ENCODE measurements around the gene NRP2.

NRP2 gene

DNA sequence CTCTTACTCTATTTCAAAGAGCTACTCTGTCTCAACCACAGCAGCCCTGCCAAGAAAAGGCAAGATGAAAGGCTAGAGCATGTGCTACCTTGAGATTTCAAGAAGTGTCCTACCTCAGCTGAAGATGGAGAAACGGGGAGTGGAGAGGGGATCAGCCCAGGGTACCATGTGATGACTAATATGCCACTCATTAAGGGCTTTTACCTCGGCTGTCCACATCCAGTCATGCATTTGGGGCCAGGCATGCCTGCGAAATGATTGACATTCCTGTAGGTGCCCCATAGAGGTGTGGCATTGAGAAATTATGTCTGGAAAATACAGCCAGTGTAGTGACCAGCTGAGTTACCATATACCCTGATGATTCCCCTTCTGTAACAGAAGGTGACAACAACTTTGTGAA, 96.1 kb downstream of the NRP2 start:
- no peak for DNase-seq (ENCODE audit: low read depth)
- H3K4me3 ChIP-seq (ENCODE audit: low read depth, low read length) = no peak overlapping the region
- TF ChIP-seq CTCF (IDR thresholded peaks at IDR 0.05; ENCODE audit: low read depth, low read length, missing control alignments) = no peak
- in situ Hi-C loops (cut with HindIII; ENCODE audit: low sequenced_read_pairs) = no loop called here

GRCh38 chr2:205780645-205781044, 98.3 kb downstream of the NRP2 start:
- in situ Hi-C loops (cut with HindIII; ENCODE audit: low sequenced_read_pairs) = no loop called here
- TF ChIP-seq CTCF (IDR thresholded peaks at IDR 0.05; ENCODE audit: low read depth, low read length, missing control alignments) = no peak
- no peak overlapping the region for H3K4me3 ChIP-seq (ENCODE audit: low read depth, low read length)
- no peak for DNase-seq (ENCODE audit: low read depth)

DNA sequence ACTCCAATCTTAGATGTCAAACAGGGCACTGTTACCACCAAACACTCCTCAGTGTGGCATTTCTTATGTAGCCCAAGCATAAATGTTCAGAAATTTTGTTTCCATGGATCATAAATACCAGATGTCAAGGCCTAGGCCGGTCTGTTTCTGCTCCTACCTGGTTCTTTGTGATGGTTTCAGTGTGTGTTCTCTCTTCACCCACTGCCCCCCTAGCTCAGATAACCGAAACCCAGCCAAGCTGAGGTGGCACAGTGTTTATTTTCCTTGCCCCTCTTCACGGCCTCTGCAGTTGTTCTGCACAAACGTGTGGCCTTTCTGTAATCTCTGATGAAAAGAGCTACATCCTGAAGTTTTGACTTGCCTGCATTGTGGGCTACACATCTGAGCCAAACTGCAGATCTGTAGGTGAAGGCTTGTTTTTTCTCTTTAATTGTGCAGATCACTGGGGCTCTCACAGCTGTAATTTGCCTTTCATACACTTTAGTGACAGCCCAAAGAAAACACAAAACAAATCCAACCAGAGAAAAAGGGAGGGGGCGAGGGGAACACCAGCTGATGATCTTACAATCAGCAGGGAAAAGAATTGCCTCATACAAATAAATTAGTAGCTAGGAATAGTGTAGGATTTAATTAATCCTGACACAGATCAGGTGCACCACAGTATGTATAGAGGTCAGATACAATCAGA, 99.1 kb downstream of the NRP2 start:
- DNase-seq (ENCODE audit: low read depth) = no peak
- no peak for TF ChIP-seq CTCF (IDR thresholded peaks at IDR 0.05; ENCODE audit: low read depth, low read length, missing control alignments)
- in situ Hi-C loops (cut with HindIII; ENCODE audit: low sequenced_read_pairs) = no loop called here
- H3K4me3 ChIP-seq (ENCODE audit: low read depth, low read length) = no peak overlapping the region

GRCh38 chr2:205782941-205783340, 100.6 kb downstream of the NRP2 start:
- no peak overlapping the region for H3K4me3 ChIP-seq (ENCODE audit: low read depth, low read length)
- no peak for DNase-seq (ENCODE audit: low read depth)
- TF ChIP-seq CTCF (IDR thresholded peaks at IDR 0.05; ENCODE audit: low read depth, low read length, missing control alignments) = no peak
- in situ Hi-C loops (cut with HindIII; ENCODE audit: low sequenced_read_pairs) = no loop called here

- in situ Hi-C loops (cut with HindIII; ENCODE audit: low sequenced_read_pairs) = no loop called here
- TF ChIP-seq CTCF (IDR thresholded peaks at IDR 0.05; ENCODE audit: low read depth, low read length, missing control alignments) = no peak
- no peak for DNase-seq (ENCODE audit: low read depth)
- H3K4me3 ChIP-seq (ENCODE audit: low read depth, low read length) = no peak overlapping the region
These were observed 101.7 kb downstream of the NRP2 start for GRCh38 chr2:205783872-205784499.

GRCh38 chr2:205785507-205786260, 103.4 kb downstream of the NRP2 start:
- no peak for DNase-seq (ENCODE audit: low read depth)
- in situ Hi-C loops (cut with HindIII; ENCODE audit: low sequenced_read_pairs) = no loop called here
- no peak for TF ChIP-seq CTCF (IDR thresholded peaks at IDR 0.05; ENCODE audit: low read depth, low read length, missing control alignments)
- H3K4me3 ChIP-seq (ENCODE audit: low read depth, low read length) = no peak overlapping the region
